ENCODE measurements around the gene BRPF3. TPM values are rescaled to one million over a fixed set of nuclear protein-coding genes. Genes with fewer than 3 reads are reported as not detected.

The BRPF3 gene
- total RNA-seq, 1 experiment from 2014 or later = 49.6 TPM

DNA sequence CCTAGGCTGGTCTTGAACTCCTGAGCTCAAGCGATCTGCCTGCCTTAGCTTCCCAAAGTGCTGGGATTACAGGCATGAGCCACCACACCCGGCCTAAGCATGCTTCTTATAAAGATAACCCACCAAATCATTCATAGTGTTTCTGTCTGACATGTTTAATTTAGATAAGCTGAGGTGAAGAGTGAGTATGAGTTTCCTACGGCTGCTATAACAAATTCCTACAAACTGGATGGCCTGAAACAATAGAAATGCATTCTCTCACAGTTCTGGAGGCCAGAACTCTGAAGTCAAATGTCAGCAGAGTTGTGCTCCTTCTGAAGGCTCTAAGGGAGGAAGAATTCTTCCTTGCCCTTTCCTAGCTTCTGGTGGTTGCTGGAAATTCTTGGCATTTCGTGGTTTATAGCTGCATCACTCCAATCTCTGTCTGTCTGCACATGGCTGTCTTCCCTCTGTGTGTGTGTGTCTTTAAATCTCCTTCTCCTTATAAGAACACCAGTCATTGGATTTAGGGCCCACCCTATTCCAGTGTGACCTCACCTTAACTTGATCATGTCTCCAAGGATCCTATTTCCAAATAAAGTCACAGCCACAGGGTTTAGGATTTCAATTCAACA is 36.3 kb upstream of the BRPF3 start:
- intact Hi-C loops (cut with micrococcal nuclease; ENCODE audit: unreplicated experiment) = no loop called here
- DNase-seq (ENCODE audit: low read depth, low spot score) = no peak
- no peak for ATAC-seq
- Histone ChIP-seq H3K27ac (ENCODE audit: low read length) (no peak overlapping the region), H3K9me3 (ENCODE audit: control insufficient read depth, insufficient read depth, low read depth, low read length) (no peaks in the 10 kb centered on the region), H3K27me3 (ENCODE audit: control insufficient read depth, insufficient read depth, low read length) (no peaks in the 10 kb centered on the region), H3K4me1 (ENCODE audit: control insufficient read depth, insufficient read depth, low read length) (no peaks in the 10 kb centered on the region), H3K4me3 (ENCODE audit: low read depth in 2 of 2, low read length in 2 of 2) (no peak overlapping the region), H3K36me3 (ENCODE audit: control insufficient read depth, insufficient read depth, low read length) (no peaks in the 10 kb centered on the region)
- no TSS peak for BruUV-seq (replicated peaks)
- CTCF ChIA-PET = no interaction called here
- in situ Hi-C loops (cut with HindIII; ENCODE audit: low pct_unique_long_range_greater_than_20kb, low sequenced_read_pairs) = no loop called here
- POLR2A ChIA-PET = no interaction called here
- TF ChIP-seq, protein P1, sequence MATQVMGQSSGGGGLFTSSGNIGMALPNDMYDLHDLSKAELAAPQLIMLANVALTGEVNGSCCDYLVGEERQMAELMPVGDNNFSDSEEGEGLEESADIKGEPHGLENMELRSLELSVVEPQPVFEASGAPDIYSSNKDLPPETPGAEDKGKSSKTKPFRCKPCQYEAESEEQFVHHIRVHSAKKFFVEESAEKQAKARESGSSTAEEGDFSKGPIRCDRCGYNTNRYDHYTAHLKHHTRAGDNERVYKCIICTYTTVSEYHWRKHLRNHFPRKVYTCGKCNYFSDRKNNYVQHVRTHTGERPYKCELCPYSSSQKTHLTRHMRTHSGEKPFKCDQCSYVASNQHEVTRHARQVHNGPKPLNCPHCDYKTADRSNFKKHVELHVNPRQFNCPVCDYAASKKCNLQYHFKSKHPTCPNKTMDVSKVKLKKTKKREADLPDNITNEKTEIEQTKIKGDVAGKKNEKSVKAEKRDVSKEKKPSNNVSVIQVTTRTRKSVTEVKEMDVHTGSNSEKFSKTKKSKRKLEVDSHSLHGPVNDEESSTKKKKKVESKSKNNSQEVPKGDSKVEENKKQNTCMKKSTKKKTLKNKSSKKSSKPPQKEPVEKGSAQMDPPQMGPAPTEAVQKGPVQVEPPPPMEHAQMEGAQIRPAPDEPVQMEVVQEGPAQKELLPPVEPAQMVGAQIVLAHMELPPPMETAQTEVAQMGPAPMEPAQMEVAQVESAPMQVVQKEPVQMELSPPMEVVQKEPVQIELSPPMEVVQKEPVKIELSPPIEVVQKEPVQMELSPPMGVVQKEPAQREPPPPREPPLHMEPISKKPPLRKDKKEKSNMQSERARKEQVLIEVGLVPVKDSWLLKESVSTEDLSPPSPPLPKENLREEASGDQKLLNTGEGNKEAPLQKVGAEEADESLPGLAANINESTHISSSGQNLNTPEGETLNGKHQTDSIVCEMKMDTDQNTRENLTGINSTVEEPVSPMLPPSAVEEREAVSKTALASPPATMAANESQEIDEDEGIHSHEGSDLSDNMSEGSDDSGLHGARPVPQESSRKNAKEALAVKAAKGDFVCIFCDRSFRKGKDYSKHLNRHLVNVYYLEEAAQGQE (IDR thresholded peaks at IDR 0.05; ENCODE audit: insufficient read depth in 1 of 2, low read depth in 2 of 2, low read length in 1 of 2) = no peak
- TF ChIP-seq POLR2AphosphoS5 (IDR thresholded peaks at IDR 0.05; ENCODE audit: low read depth, low read length) (no peak), SIN3A (IDR thresholded peaks at IDR 0.05; ENCODE audit: borderline replicate concordance, insufficient read depth, low read depth, low read length) (no peak), TCF7L2 (IDR thresholded peaks at IDR 0.05; ENCODE audit: low read depth, low read length) (no peak)
- TF ChIP-seq, protein P2, sequence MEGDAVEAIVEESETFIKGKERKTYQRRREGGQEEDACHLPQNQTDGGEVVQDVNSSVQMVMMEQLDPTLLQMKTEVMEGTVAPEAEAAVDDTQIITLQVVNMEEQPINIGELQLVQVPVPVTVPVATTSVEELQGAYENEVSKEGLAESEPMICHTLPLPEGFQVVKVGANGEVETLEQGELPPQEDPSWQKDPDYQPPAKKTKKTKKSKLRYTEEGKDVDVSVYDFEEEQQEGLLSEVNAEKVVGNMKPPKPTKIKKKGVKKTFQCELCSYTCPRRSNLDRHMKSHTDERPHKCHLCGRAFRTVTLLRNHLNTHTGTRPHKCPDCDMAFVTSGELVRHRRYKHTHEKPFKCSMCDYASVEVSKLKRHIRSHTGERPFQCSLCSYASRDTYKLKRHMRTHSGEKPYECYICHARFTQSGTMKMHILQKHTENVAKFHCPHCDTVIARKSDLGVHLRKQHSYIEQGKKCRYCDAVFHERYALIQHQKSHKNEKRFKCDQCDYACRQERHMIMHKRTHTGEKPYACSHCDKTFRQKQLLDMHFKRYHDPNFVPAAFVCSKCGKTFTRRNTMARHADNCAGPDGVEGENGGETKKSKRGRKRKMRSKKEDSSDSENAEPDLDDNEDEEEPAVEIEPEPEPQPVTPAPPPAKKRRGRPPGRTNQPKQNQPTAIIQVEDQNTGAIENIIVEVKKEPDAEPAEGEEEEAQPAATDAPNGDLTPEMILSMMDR (IDR thresholded peaks at IDR 0.05) = no peak

DNA sequence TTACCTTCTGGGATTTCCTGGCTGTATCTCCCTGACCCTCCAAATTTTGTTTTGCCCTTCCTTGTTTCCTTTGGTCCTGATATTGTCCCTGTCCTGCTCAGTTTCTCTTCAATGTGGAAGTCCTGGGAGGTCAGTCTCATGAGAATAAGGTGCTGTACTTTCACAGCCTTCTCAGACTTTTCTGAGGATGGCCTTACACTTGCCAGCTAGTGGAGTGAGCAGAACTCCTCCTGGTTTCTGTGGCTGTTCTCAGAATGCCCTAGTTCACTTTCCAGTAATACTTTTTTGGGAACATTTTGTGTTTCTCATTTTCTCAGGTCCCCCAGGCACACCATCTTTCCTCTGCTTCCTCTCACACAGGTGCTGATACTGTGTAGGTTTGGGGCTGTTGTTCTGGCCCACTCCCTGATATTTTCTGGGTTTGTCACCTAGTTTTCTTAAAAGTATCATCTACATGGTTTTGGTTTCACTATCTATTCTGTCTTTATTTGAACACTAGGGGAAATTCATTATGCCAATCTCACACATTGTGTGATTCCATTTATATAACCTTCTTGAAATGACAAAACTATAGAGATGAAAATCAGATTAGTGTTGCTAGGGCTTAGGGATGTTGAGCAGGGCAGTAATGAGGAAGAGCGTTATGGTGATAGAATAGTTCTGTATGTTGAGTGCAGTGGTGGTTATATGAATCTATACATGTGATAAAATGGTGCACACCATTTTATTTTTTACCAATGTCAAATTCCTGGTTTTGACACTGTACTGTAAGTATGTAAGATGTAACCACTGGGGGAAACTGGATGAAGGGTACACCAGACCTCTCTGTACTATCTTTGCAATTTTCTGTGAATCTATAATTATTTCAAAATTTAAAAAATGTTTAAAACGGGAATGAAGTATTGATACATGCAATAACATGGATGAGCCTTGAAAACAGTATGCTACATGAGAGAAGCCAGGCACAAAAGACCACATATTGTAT is 27.2 kb upstream of the BRPF3 start:
- POLR2A ChIA-PET = no interaction called here
- H3K27ac ChIP-seq (ENCODE audit: low read length) = no peak overlapping the region
- DNase-seq (ENCODE audit: low read depth, low spot score) (no peak), ATAC-seq (no peak)
- no TSS peak for BruUV-seq (replicated peaks)
- H3K4me3 ChIP-seq (ENCODE audit: low read depth in 2 of 2, low read length in 2 of 2) = no peak overlapping the region
- H3K9me3 ChIP-seq (ENCODE audit: control insufficient read depth, insufficient read depth, low read depth, low read length) = no peaks in the 10 kb centered on the region
- no peaks in the 10 kb centered on the region for H3K4me1 ChIP-seq (ENCODE audit: control insufficient read depth, insufficient read depth, low read length)
- intact Hi-C loops (cut with micrococcal nuclease; ENCODE audit: unreplicated experiment) (no loop called here), in situ Hi-C loops (cut with HindIII; ENCODE audit: low pct_unique_long_range_greater_than_20kb, low sequenced_read_pairs) (no loop called here)
- H3K36me3 ChIP-seq (ENCODE audit: control insufficient read depth, insufficient read depth, low read length) = no peaks in the 10 kb centered on the region
- CTCF ChIA-PET = no interaction called here
- TF ChIP-seq POLR2AphosphoS5 (IDR thresholded peaks at IDR 0.05; ENCODE audit: low read depth, low read length) (no peak), SIN3A (IDR thresholded peaks at IDR 0.05; ENCODE audit: borderline replicate concordance, insufficient read depth, low read depth, low read length) (no peak), TCF7L2 (IDR thresholded peaks at IDR 0.05; ENCODE audit: low read depth, low read length) (no peak)
- TF ChIP-seq, protein P2 (IDR thresholded peaks at IDR 0.05) = no peak
- H3K27me3 ChIP-seq (ENCODE audit: control insufficient read depth, insufficient read depth, low read length) = no peaks in the 10 kb centered on the region

Data from Panc1 (cell line).